GM12878 (cell line): ENCODE results near the gene CCDC57. TPM values are rescaled to one million over a fixed set of nuclear protein-coding genes. Genes with fewer than 3 reads are reported as not detected.

Experiments
- ATAC-seq: fragments of 200-7000 bp; cut with Tn5 transposase; 3 replicates; pipeline ENCODE4 v1.9.1; 2020; ENCODE audit warnings: mild to moderate bottlenecking, moderate library complexity
- BruUV-seq: library from RNA; stranded (reverse); fragments of 400-500 nt; replicated peaks from 2 replicates; lab custom pipeline; 2021; lab: Mats Ljungman, UMichigan
- CTCF ChIA-PET: fragments of 300-600 bp; sonication (Branson Sonifier 250); formaldehyde crosslinking; extraction: SDS; loops from one replicate; lab custom pipeline; 2021; ENCODE audit warnings: inconsistent platforms; lab: Yijun Ruan, JAX
- POLR2A ChIA-PET: fragments of 350-600 bp; formaldehyde crosslinking; extraction: SDS; loops from one replicate; lab custom pipeline; 2021; ENCODE audit warnings: inconsistent platforms; lab: Charles Lee
- RAD21 ChIA-PET: fragments of 300-600 bp; sonication (Branson Sonifier 250); formaldehyde crosslinking; loops from one replicate; lab custom pipeline; 2023; ENCODE audit warnings: antibody characterized with exemption; ENCODE audit not compliant: unreplicated experiment; lab: Charles Lee
- SMC1A ChIA-PET: fragments of 300-600 bp; sonication (Branson Sonifier 250); formaldehyde crosslinking; loops from one replicate; lab custom pipeline; 2023; ENCODE audit not compliant: unreplicated experiment, uncharacterized antibody; lab: Charles Lee
- DNase-seq: peaks from one replicate; pipeline ENCODE4 v3.0.0-alpha.2; 2011; ENCODE audit warnings: low read depth, low spot score
- FAIRE-seq: peaks from 3 replicates; lab custom pipeline; 2011; peaks lifted over from hg19 to GRCh38; lab: Jason Lieb, UNC
- H2AFZ ChIP-seq: 2 replicates; pipeline ENCODE4 v1.6.0; 2011; ENCODE audit warnings: low read depth, low read length, control low read depth; ENCODE audit not compliant: control insufficient read depth
- H3K27ac ChIP-seq: 2 replicates; pipeline ENCODE4 v1.5.1; 2011; ENCODE audit warnings: control low read depth; ENCODE audit not compliant: control insufficient read depth, insufficient read depth
- H3K27me3 ChIP-seq, 2 experiments: replicated peaks in 1 of 2; 2 replicates each; pipeline versions ENCODE4 v1.6.0 to v1.6.1; 2011; ENCODE audit warnings: low read length in 1 of 2; ENCODE audit not compliant: control insufficient read depth in 2 of 2, insufficient read depth in 2 of 2
- H3K36me3 ChIP-seq, 2 experiments: 2 replicates each; pipeline ENCODE4 v1.5.1; 2011; ENCODE audit warnings: low read length in 1 of 2; ENCODE audit not compliant: control insufficient read depth in 2 of 2, insufficient read depth in 2 of 2
- H3K4me1 ChIP-seq: 2 replicates; pipeline ENCODE4 v1.6.1; 2011; ENCODE audit warnings: mild to moderate bottlenecking, low read length, moderate library complexity, mixed read lengths; ENCODE audit not compliant: control insufficient read depth, insufficient read depth
- H3K4me2 ChIP-seq: 2 replicates; pipeline ENCODE4 v1.6.0; 2011; ENCODE audit warnings: control low read depth; ENCODE audit not compliant: control insufficient read depth, insufficient read depth
- H3K4me3 ChIP-seq: fragments of 200-600 bp; sonication (generic); 2 replicates; pipeline ENCODE4 v1.5.1; 2016
- H3K79me2 ChIP-seq: 2 replicates; pipeline ENCODE4 v1.6.0; 2011; ENCODE audit warnings: low read length; ENCODE audit not compliant: control insufficient read depth, insufficient read depth
- H3K9ac ChIP-seq: 2 replicates; pipeline ENCODE4 v1.8.0; 2011; ENCODE audit warnings: low read length, control low read depth, mixed read lengths; ENCODE audit not compliant: control insufficient read depth, insufficient read depth
- H3K9me3 ChIP-seq: replicated peaks from 3 replicates; pipeline ENCODE4 v1.5.1; 2011; ENCODE audit warnings: mild to moderate bottlenecking, low read length; ENCODE audit not compliant: control insufficient read depth, insufficient read depth
- H4K20me1 ChIP-seq: 2 replicates; pipeline ENCODE4 v1.6.0; 2011; ENCODE audit not compliant: control insufficient read depth, insufficient read depth
- ATF7 ChIP-seq: fragments of 450-650 bp; IDR thresholded peaks from 2 replicates; pipeline ENCODE4 v1.6.1; 2016; ENCODE audit warnings: low read depth, mild to moderate bottlenecking
- BACH1 ChIP-seq: fragments of 450-650 bp; IDR thresholded peaks from 2 replicates; pipeline ENCODE4 v1.6.1; 2017; ENCODE audit warnings: mild to moderate bottlenecking, borderline replicate concordance
- BHLHE40 ChIP-seq, 2 experiments: fragments of 450-650 bp in 1 of 2; IDR thresholded peaks; 2 replicates each; pipeline ENCODE4 v1.6.1; 2011 to 2017; ENCODE audit warnings: low read depth in 2 of 2, borderline replicate concordance in 1 of 2, improper control_type of control experiment in 1 of 2, low read length in 1 of 2, mild to moderate bottlenecking in 1 of 2
- CEBPB ChIP-seq, 2 experiments: fragments of 150-350 bp in 1 of 2; IDR thresholded peaks; 2 replicates each; pipeline ENCODE4 v1.6.1; 2012 to 2014; ENCODE audit warnings: low read depth in 2 of 2, low read length in 2 of 2, borderline replicate concordance in 1 of 2, inconsistent platforms in 1 of 2
- DPF2 ChIP-seq: fragments of 450-650 bp; IDR thresholded peaks from 2 replicates; pipeline ENCODE4 v1.6.1; 2017; ENCODE audit warnings: mild to moderate bottlenecking
- EED ChIP-seq: sonication (generic); IDR thresholded peaks from 2 replicates; pipeline ENCODE4 v1.6.1; 2016; ENCODE audit warnings: antibody characterized with exemption, low read depth
- HCFC1 ChIP-seq: fragments of 150-350 bp; IDR thresholded peaks from 2 replicates; pipeline ENCODE4 v1.6.1; 2014; ENCODE audit warnings: low read length
- IKZF1 ChIP-seq: fragments of 450-650 bp; conservative IDR thresholded peaks from 2 replicates; pipeline ENCODE4 v1.6.1; 2017; ENCODE audit warnings: antibody characterized with exemption, mild to moderate bottlenecking
- KDM1A ChIP-seq: fragments of 200-600 bp; sonication (generic); IDR thresholded peaks from 2 replicates; pipeline ENCODE4 v1.6.1; 2016; ENCODE audit warnings: borderline replicate concordance
- MYB ChIP-seq: fragments of 150-350 bp; IDR thresholded peaks from 2 replicates; pipeline ENCODE4 v1.6.1; 2014; ENCODE audit warnings: mild to moderate bottlenecking, low read depth, low read length, borderline replicate concordance
- NBN ChIP-seq: fragments of 450-650 bp; IDR thresholded peaks from 2 replicates; pipeline ENCODE4 v1.6.1; 2016
- PAX5 ChIP-seq: IDR thresholded peaks from 2 replicates; pipeline ENCODE4 v1.6.1; 2011; ENCODE audit warnings: low read depth, low read length, borderline replicate concordance
- POLR2A ChIP-seq: IDR thresholded peaks from 2 replicates; pipeline ENCODE4 v1.6.1; 2011; ENCODE audit warnings: low read depth, mild to moderate bottlenecking, low read length
- RAD51 ChIP-seq: fragments of 450-650 bp; IDR thresholded peaks from 2 replicates; pipeline ENCODE4 v1.6.1; 2016; ENCODE audit warnings: moderate library complexity, mild to moderate bottlenecking, inconsistent platforms
- RCOR1 ChIP-seq: conservative IDR thresholded peaks from 2 replicates; pipeline ENCODE4 v1.6.1; 2012; ENCODE audit warnings: low read depth, low read length, improper control_type of control experiment
- RELA ChIP-seq: fragments of 450-650 bp; IDR thresholded peaks from 2 replicates; pipeline ENCODE4 v1.8.0; 2014; ENCODE audit warnings: borderline replicate concordance; ENCODE audit not compliant: partially characterized antibody
- RUNX3 ChIP-seq: IDR thresholded peaks from 2 replicates; pipeline ENCODE4 v1.6.1; 2012; ENCODE audit warnings: low read length, inconsistent platforms
- SMAD1 ChIP-seq: fragments of 450-650 bp; IDR thresholded peaks from 2 replicates; pipeline ENCODE4 v1.6.1; 2018; ENCODE audit warnings: mild to moderate bottlenecking, low read depth; ENCODE audit not compliant: partially characterized antibody
- SPI1 ChIP-seq: IDR thresholded peaks from 2 replicates; pipeline ENCODE4 v1.6.1; 2011; ENCODE audit warnings: low read depth, mild to moderate bottlenecking, low read length, moderate library complexity, borderline replicate concordance; ENCODE audit not compliant: insufficient read depth
- ZNF207 ChIP-seq: fragments of 450-650 bp; IDR thresholded peaks from 2 replicates; pipeline ENCODE4 v1.6.1; 2014; ENCODE audit warnings: antibody characterized with exemption, mild to moderate bottlenecking, borderline replicate concordance
- WGBS: methylation state at CpG from one replicate; pipeline ENCODE4 v1.1.6; 2016; ENCODE audit warnings: low lambda C conversion rate; ENCODE audit not compliant: insufficient replicate concordance, insufficient coverage; ENCODE audit errors: missing lambda C conversion rate; 5-methylcytosine and 5-hydroxymethylcytosine counted together
- in situ Hi-C: fragments of 300-500 bp; cut with MboI; formaldehyde crosslinking; loops from 9 replicates; pipeline ENCODE4 v1.14.3; 2018; ENCODE audit warnings: mixed read lengths
- intact Hi-C: fragments of 100-400 bp; cut with micrococcal nuclease; formaldehyde crosslinking; loops from one replicate; pipeline ENCODE4 v1.14.2; 2022; ENCODE audit not compliant: unreplicated experiment
- polyA plus RNA-seq, 11 experiments: library from polyadenylated mRNA; depleted of rRNA in 4 of 11; unstranded in 6 of 11; stranded (reverse) in 5 of 11; fragments of >200 nt; fragmentation: Nextera tagmentation in 4 of 11; fragmentation: Illumina TruSeq in 1 of 11; extraction: Ambion mirVana in 4 of 11; extraction: Trizol in 1 of 11; gene quantifications; 1 replicate in 1 of 11; 2 replicates in 10 of 11; pipeline versions ENCODE4 v1.2.1 to v1.2.3, GENCODE V29; 2011 to 2016; ENCODE audit warnings: inconsistent platforms in 2 of 11, missing spikeins in 2 of 11, low read depth in 1 of 11
- total RNA-seq, 4 experiments: library from RNA; depleted of rRNA in 3 of 4; stranded (reverse); fragments of >200 nt in 3 of 4; fragmentation: Illumina TruSeq in 1 of 4; extraction: Trizol in 1 of 4; gene quantifications; 2 replicates each; pipeline versions ENCODE4 v1.2.1 to v1.2.3, GENCODE V29; 2013 to 2021
- TF ChIP-seq, protein P1 (sequence below): fragments of 450-650 bp; IDR thresholded peaks from 2 replicates; pipeline ENCODE4 v1.6.1; 2017; ENCODE audit warnings: low read depth, mild to moderate bottlenecking, moderate library complexity

Gene CCDC57
- total and polyA plus RNA-seq, 10 of the 15 experiments (the other 5 are each of a cell fraction or from before 2014, with no cell fraction given) = 5.4 to 123 (median 45.8) TPM

- TF ChIP-seq SMAD1 (no peak), ZNF207 (no peak), PAX5 (no peak), RCOR1 (no peak)
Measured at GRCh38 chr17:82214012-82214628, 1.5 kb upstream of the CCDC57 start (continued).

GRCh38 chr17:82213251-82214011, 789 bp upstream of the CCDC57 start:
- in situ Hi-C loops = no loop called here
- ATAC-seq (peak; percentile 33), FAIRE-seq (peak; percentile 47), DNase-seq (no peak)
- Histone ChIP-seq H3K79me2 (no peaks in the 10 kb centered on the region; the same call in 1 of the 2 replicates), H3K9me3 (no peaks in the 10 kb centered on the region), H3K27me3 (no peaks in the 10 kb centered on the region), H3K4me1 (peaks cover 29% of the 10 kb centered on the region), H3K4me2 (peak overlapping the region; percentile 81), H3K27ac (peak overlapping the region; percentile 72), H3K36me3 (no peaks in the 10 kb centered on the region), H2AFZ (peak overlapping the region; percentile 87), H4K20me1 (no peaks in the 10 kb centered on the region), H3K9ac (peak overlapping the region; percentile 87), H3K4me3 (peak overlapping the region; percentile 76)
- WGBS = 6% methylated on average over 31 of the region's 37 CpGs
- ChIA-PET CTCF (interaction anchor here (0.6 to 1.6 kb wide), 2 partner anchors 7 to 1502 kb away, joined by 4 to 5 read pairs; no protein-coding TSS in a partner anchor), POLR2A (interaction anchor here (1.9 to 3.0 kb wide), 2 partner anchors 16 to 84 kb away, joined by 10 read pairs; partner anchors contain the start of gene SLC16A3), RAD21 (interaction anchor here (1.1 kb wide), 1 partner anchor 85 kb away, joined by 3 read pairs; no protein-coding TSS in a partner anchor), SMC1A (interaction anchor here (1.0 kb wide), 1 partner anchor 15 kb away, joined by 3 read pairs; the partner anchor contains the start of gene SLC16A3)
- no TSS peak for BruUV-seq
- intact Hi-C loops = loop anchor here (2.0 kb wide), 1 partner anchor 15 kb away; the partner anchor contains the start of gene SLC16A3
- TF ChIP-seq, protein P1, sequence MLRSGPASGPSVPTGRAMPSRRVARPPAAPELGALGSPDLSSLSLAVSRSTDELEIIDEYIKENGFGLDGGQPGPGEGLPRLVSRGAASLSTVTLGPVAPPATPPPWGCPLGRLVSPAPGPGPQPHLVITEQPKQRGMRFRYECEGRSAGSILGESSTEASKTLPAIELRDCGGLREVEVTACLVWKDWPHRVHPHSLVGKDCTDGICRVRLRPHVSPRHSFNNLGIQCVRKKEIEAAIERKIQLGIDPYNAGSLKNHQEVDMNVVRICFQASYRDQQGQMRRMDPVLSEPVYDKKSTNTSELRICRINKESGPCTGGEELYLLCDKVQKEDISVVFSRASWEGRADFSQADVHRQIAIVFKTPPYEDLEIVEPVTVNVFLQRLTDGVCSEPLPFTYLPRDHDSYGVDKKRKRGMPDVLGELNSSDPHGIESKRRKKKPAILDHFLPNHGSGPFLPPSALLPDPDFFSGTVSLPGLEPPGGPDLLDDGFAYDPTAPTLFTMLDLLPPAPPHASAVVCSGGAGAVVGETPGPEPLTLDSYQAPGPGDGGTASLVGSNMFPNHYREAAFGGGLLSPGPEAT = 0 out of 2 replicates have a peak, but pooled peaks have one; percentile 41
- TF ChIP-seq POLR2A = peak; percentile 49
- TF ChIP-seq SPI1 = 0 out of 2 replicates have a peak, but pooled peaks have one; percentile 4
- peak in 1 of 2 experiments; percentile 29; a peak in 1 of 4 replicates for TF ChIP-seq CEBPB (IDR thresholded peaks at IDR 0.05; ENCODE audit: borderline replicate concordance in 1 of 2, low read depth in 2 of 2, low read length in 2 of 2)
- peak; percentile 28; the same call in 1 of the 2 replicates for TF ChIP-seq DPF2
- peak; percentile 26; the same call in 1 of the 2 replicates for TF ChIP-seq IKZF1
- peak; percentile 58; the same call in 1 of the 2 replicates for TF ChIP-seq NBN
- TF ChIP-seq EED = peak; percentile 65; the same call in 1 of the 2 replicates
- peak in 1 of 2 experiments; percentile 14; a peak in 1 of 4 replicates for TF ChIP-seq BHLHE40 (IDR thresholded peaks at IDR 0.05; ENCODE audit: borderline replicate concordance in 1 of 2, low read depth in 2 of 2, low read length in 1 of 2)
- no peak for TF ChIP-seq HCFC1
- peak; percentile 83 for TF ChIP-seq RUNX3
- no peak for TF ChIP-seq RAD51
- peak; percentile 30 for TF ChIP-seq RELA
- TF ChIP-seq KDM1A = no peak
- TF ChIP-seq SMAD1 = no peak
- peak; percentile 60 for TF ChIP-seq ATF7
- TF ChIP-seq ZNF207 = no peak
- no peak for TF ChIP-seq BACH1
- no peak for TF ChIP-seq MYB
